Right atrium auricular region (tissue), 2 donors: ENCODE results near the gene COL4A2. TPM values are rescaled to one million over a fixed set of nuclear protein-coding genes. Genes with fewer than 3 reads are reported as not detected.

Source experiments
- DNase-seq: peaks from one replicate; pipeline ENCODE4 v3.0.0-alpha.2; 2019; ENCODE audit warnings: low spot score
- H3K27ac ChIP-seq, 2 donors: fragments of 200-600 bp; sonication (generic); 1 replicate in 1 of 2; 2 replicates in 1 of 2; pipeline ENCODE4 v1.5.1; 2016 to 2019
- H3K27me3 ChIP-seq, 2 donors: fragments of 200-600 bp; sonication (generic); one replicate each; pipeline versions ENCODE4 v1.5.1 to v1.6.0; 2017 to 2019
- H3K36me3 ChIP-seq: fragments of 200-600 bp; sonication (generic); one replicate; pipeline ENCODE4 v1.5.1; 2016
- H3K4me1 ChIP-seq, 2 donors: fragments of 200-600 bp; sonication (generic); one replicate each; pipeline versions ENCODE4 v1.5.1 to v1.6.0; 2017 to 2019
- H3K4me3 ChIP-seq, 2 donors: fragments of 200-600 bp; sonication (generic); 1 replicate in 1 of 2; 2 replicates in 1 of 2; pipeline ENCODE4 v1.5.1; 2017 to 2019; ENCODE audit warnings: mild to moderate bottlenecking in 1 of 2, moderate library complexity in 1 of 2
- H3K9me3 ChIP-seq, 2 donors: fragments of 200-600 bp; sonication (generic); one replicate each; pipeline ENCODE4 v1.5.1; 2019
- total RNA-seq, 2 donors: library from RNA; depleted of rRNA; stranded (reverse); fragments of >200 nt; gene quantifications; one replicate each; pipeline ENCODE4 v1.1.0, GENCODE V29; 2016
- TF ChIP-seq, protein P1 (sequence below), 2 donors: fragments of 200-600 bp; sonication (generic); IDR thresholded peaks; one replicate each; pipeline ENCODE4 v1.5.1; 2019; ENCODE audit warnings: antibody characterized with exemption in 2 of 2

COL4A2 gene
- total RNA-seq, 2 donors from 2014 or later = 141 to 153 TPM

DNA sequence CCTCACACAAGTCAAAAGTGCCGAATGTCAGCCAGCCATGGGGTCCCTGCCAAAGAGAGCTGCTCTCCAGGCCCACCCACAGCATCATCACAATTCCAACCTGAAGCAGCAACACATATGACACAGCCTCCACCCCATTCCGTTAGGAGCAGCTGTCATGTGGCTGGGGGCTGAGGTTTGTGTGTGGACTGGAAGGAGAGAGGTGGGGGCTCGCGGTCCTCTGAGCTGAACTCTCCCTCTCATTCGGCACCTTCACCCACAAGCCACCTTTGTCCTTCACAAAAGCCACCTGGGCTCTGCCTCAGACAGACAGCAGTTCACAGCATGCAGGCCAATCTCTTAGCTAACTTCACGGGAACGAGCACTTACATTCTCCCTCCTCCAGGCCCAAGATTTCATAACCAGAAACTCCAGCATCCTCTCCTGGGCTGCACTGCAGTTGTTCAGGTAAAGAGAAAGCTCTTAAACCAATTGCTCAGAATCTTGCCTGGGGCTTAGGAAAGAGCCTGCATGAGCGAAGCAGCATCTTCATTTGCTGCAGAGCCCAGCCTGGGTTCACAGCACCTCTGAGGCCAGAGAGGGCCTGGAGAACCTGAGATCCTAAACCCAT, 247.2 kb downstream of the COL4A2 start:
- Histone ChIP-seq H3K27ac (no peak overlapping the region), H3K27me3 (no peaks in the 10 kb centered on the region), H3K4me1 (peaks cover 0 to 11% of the 10 kb centered on the region in 2 donors), H3K36me3 (no peaks in the 10 kb centered on the region), H3K4me3 (no peak overlapping the region), H3K9me3 (no peaks in the 10 kb centered on the region)
- no peak for DNase-seq
- TF ChIP-seq, protein P1, sequence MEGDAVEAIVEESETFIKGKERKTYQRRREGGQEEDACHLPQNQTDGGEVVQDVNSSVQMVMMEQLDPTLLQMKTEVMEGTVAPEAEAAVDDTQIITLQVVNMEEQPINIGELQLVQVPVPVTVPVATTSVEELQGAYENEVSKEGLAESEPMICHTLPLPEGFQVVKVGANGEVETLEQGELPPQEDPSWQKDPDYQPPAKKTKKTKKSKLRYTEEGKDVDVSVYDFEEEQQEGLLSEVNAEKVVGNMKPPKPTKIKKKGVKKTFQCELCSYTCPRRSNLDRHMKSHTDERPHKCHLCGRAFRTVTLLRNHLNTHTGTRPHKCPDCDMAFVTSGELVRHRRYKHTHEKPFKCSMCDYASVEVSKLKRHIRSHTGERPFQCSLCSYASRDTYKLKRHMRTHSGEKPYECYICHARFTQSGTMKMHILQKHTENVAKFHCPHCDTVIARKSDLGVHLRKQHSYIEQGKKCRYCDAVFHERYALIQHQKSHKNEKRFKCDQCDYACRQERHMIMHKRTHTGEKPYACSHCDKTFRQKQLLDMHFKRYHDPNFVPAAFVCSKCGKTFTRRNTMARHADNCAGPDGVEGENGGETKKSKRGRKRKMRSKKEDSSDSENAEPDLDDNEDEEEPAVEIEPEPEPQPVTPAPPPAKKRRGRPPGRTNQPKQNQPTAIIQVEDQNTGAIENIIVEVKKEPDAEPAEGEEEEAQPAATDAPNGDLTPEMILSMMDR (IDR thresholded peaks at IDR 0.05) = no peak

DNA sequence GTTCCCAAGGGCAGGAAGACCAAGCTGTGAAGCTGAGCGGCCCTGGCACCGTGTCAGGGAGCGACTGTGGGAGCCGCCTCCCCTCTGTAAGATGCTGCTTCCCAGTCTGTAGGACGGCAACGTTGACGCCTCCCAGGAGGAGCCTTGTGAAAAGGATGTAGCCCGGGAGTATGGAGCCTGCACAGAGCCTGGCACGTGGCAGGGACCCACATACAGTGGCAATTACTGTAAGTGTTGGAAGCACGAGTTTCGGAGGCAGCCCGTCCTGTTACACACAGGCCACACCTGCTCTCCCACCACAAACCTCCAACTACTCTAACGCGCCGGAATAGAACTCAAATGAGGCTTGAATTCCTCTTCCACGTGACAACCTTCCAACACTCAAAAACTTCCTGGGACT, 247.9 kb downstream of the COL4A2 start:
- Histone ChIP-seq H3K4me3 (no peak overlapping the region), H3K27me3 (no peaks in the 10 kb centered on the region), H3K27ac (no peak overlapping the region), H3K9me3 (no peaks in the 10 kb centered on the region), H3K4me1 (peaks cover 0 to 17% of the 10 kb centered on the region in 2 donors), H3K36me3 (no peaks in the 10 kb centered on the region)
- TF ChIP-seq, protein P1 (IDR thresholded peaks at IDR 0.05) = no peak
- no peak for DNase-seq

DNA sequence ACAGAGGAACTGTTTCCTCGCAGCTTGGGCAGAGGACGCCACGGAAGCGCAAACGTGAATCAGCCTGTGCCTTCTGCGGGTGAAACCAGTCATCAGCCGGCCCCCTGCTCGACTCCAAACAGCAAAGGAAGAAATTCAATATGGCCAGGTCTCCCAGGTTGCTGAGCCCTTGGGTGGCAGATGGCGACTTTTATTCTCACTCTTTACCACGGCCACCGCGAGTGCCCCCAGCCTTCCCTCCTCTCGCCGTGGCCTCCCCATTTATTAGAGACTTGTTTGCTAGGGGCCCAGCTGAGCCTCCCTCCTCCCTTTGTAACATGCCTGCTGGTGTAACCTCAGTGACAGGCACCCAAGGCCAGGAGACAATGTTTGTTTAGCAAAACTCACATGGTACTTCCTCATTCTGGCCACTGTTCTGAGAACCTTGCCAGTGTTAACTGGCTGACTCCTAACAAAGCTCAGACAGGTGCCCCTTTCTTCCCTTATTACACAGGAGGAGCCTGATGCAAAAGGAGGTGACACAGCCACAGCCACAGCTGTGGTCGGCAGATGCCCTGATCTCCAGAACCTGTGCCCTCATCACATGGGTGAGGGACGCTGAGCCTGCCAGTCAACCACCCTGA, 248.6 kb downstream of the COL4A2 start:
- TF ChIP-seq, protein P1 (IDR thresholded peaks at IDR 0.05) = no peak
- Histone ChIP-seq H3K27ac (no peak overlapping the region), H3K4me3 (no peak overlapping the region), H3K36me3 (no peaks in the 10 kb centered on the region), H3K27me3 (no peaks in the 10 kb centered on the region), H3K4me1 (peaks cover 0 to 21% of the 10 kb centered on the region in 2 donors), H3K9me3 (no peaks in the 10 kb centered on the region)
- DNase-seq = no peak

DNA sequence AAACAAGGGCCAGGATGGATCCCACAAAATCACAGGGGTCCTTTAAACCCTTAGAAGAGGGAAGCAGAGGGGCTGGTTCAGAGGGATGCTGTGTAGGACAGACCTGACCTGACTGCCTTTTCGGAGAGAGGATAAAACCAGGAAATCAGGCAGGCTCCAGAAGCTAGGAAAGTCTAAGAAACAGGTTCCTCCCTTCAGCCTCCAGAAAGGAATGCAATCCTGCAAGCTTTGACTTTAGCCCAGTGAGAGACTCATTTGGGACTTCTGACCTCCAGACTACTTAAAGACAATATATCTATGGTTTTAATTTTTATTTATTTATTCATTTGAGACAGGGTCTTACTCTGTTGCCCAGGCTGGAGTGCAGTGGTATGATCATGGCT, 249.1 kb downstream of the COL4A2 start:
- no peak overlapping the region for H3K27ac ChIP-seq
- H3K4me1 ChIP-seq = peaks cover 0 to 19% of the 10 kb centered on the region in 2 donors
- no peaks in the 10 kb centered on the region for H3K27me3 ChIP-seq
- no peaks in the 10 kb centered on the region for H3K9me3 ChIP-seq
- H3K36me3 ChIP-seq = no peaks in the 10 kb centered on the region
- TF ChIP-seq, protein P1 (IDR thresholded peaks at IDR 0.05) = no peak
- no peak overlapping the region for H3K4me3 ChIP-seq
- DNase-seq = no peak

DNA sequence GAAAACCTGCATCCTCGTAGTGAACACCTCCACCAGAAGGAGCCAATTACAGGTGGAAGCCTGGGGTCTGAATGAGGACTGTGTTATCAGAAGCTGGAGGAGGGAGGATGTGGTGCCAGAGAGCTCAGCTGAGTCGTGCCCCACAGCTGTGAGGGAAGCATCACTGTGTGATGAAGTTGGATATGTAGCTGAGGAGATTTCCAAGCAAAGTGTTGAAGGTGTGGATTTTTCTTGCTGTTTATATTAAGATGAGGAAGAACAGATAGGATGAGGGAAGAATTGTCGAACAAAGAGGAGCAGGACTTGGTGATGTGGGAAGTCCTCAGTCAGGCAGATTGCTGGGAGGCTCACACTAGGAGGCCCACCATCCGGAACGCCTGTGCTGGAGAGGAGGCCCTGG, 250.0 kb downstream of the COL4A2 start:
- Histone ChIP-seq H3K4me3 (no peak overlapping the region), H3K27me3 (no peaks in the 10 kb centered on the region), H3K4me1 (peaks cover 0 to 15% of the 10 kb centered on the region in 2 donors), H3K27ac (no peak overlapping the region), H3K36me3 (no peaks in the 10 kb centered on the region), H3K9me3 (no peaks in the 10 kb centered on the region)
- TF ChIP-seq, protein P1 (IDR thresholded peaks at IDR 0.05) = no peak
- no peak for DNase-seq
